GM23338 (cell line): ENCODE measurements around the gene NTM. TPM values are rescaled to one million over a fixed set of nuclear protein-coding genes. Genes with fewer than 3 reads are reported as not detected.

Source experiments
- ATAC-seq: fragments of 200-7000 bp; cut with Tn5 transposase; 3 replicates; pipeline ENCODE4 v1.9.1; 2020
- DNase-seq: peaks from one replicate; pipeline ENCODE4 v3.0.0-alpha.2; 2015; ENCODE audit warnings: low spot score
- H2AFZ ChIP-seq: fragments of 200-600 bp; sonication (generic); 2 replicates; pipeline ENCODE4 v1.8.0; 2016; ENCODE audit warnings: antibody characterized with exemption, mild to moderate bottlenecking, moderate library complexity
- H3F3A ChIP-seq: fragments of 200-600 bp; sonication (generic); replicated peaks from 2 replicates; pipeline ENCODE4 v1.8.0; 2017; ENCODE audit warnings: antibody characterized with exemption, mixed run types, low read depth
- H3K27ac ChIP-seq: fragments of 200-600 bp; sonication (generic); 2 replicates; pipeline ENCODE4 v1.6.1; 2016; ENCODE audit warnings: low read depth
- H3K27me3 ChIP-seq: fragments of 200-600 bp; sonication (generic); 2 replicates; pipeline ENCODE4 v1.8.0; 2016; ENCODE audit warnings: mild to moderate bottlenecking, mixed run types, moderate library complexity; ENCODE audit not compliant: insufficient read depth
- H3K36me3 ChIP-seq: fragments of 200-600 bp; sonication (generic); 2 replicates; pipeline ENCODE4 v1.8.0; 2016; ENCODE audit warnings: mild to moderate bottlenecking; ENCODE audit not compliant: insufficient read depth
- H3K4me1 ChIP-seq: fragments of 200-600 bp; sonication (generic); 2 replicates; pipeline ENCODE4 v1.8.0; 2016; ENCODE audit warnings: mild to moderate bottlenecking, moderate library complexity; ENCODE audit not compliant: insufficient read depth
- H3K4me2 ChIP-seq: fragments of 200-600 bp; sonication (generic); 2 replicates; pipeline ENCODE4 v1.7.1; 2017; ENCODE audit warnings: mixed run types
- H3K4me3 ChIP-seq: fragments of 200-600 bp; sonication (generic); 2 replicates; pipeline ENCODE4 v1.6.1; 2016; ENCODE audit warnings: mixed run types
- H3K79me2 ChIP-seq: fragments of 200-600 bp; sonication (generic); replicated peaks from 2 replicates; pipeline ENCODE4 v1.8.0; 2017; ENCODE audit warnings: mild to moderate bottlenecking; ENCODE audit not compliant: insufficient read depth
- H3K9me2 ChIP-seq: fragments of 200-600 bp; sonication (generic); 2 replicates; pipeline ENCODE4 v1.8.0; 2017; ENCODE audit not compliant: insufficient read depth
- H4K20me1 ChIP-seq: fragments of 200-600 bp; sonication (generic); replicated peaks from 2 replicates; pipeline ENCODE4 v1.8.0; 2017; ENCODE audit warnings: mild to moderate bottlenecking; ENCODE audit not compliant: insufficient read depth
- H3K27ac Mint-ChIP-seq: 2 replicates; pipeline ENCODE4 v1.8.0; 2020; ENCODE audit warnings: inconsistent platforms, mild to moderate bottlenecking, moderate library complexity, mixed read lengths
- H3K27me3 Mint-ChIP-seq: 3 replicates; pipeline ENCODE4 v1.8.0; 2022; ENCODE audit warnings: low read depth, mild to moderate bottlenecking, moderate library complexity, mixed read lengths, inconsistent platforms; ENCODE audit not compliant: insufficient read depth, poor library complexity
- H3K36me3 Mint-ChIP-seq: 3 replicates; pipeline ENCODE4 v1.8.0; 2021; ENCODE audit warnings: low read depth, mild to moderate bottlenecking, inconsistent platforms, moderate library complexity, mixed read lengths
- H3K4me1 Mint-ChIP-seq: 3 replicates; pipeline ENCODE4 v1.8.0; 2020; ENCODE audit warnings: mild to moderate bottlenecking, inconsistent platforms, mixed read lengths
- H3K4me3 Mint-ChIP-seq: 3 replicates; pipeline ENCODE4 v1.8.0; 2021; ENCODE audit warnings: moderate library complexity, mild to moderate bottlenecking, inconsistent platforms, mixed read lengths
- H3K9me3 Mint-ChIP-seq: 3 replicates; pipeline ENCODE4 v1.8.0; 2020; ENCODE audit warnings: moderate library complexity, mild to moderate bottlenecking, inconsistent platforms, mixed read lengths
- CREB1 ChIP-seq: fragments of 250-450 bp; sonication (Bioruptor Pico); IDR thresholded peaks from 2 replicates; pipeline ENCODE4 v1.5.0; 2020; ENCODE audit warnings: low read depth, mild to moderate bottlenecking, moderate library complexity
- ETS1 ChIP-seq: IDR thresholded peaks from 2 replicates; pipeline ENCODE4 v1.6.1; 2016; ENCODE audit warnings: antibody characterized with exemption
- EZH2 ChIP-seq: fragments of 200-600 bp; sonication (generic); IDR thresholded peaks from one replicate; pipeline ENCODE4 v1.8.0; 2017; ENCODE audit warnings: antibody characterized with exemption, mild to moderate bottlenecking, low read depth; ENCODE audit not compliant: unreplicated experiment
- EZH2phosphoT487 ChIP-seq: fragments of 200-600 bp; sonication (generic); IDR thresholded peaks from one replicate; pipeline ENCODE4 v1.8.1; 2018; ENCODE audit warnings: antibody characterized with exemption; ENCODE audit not compliant: unreplicated experiment
- NANOG ChIP-seq: IDR thresholded peaks from 2 replicates; pipeline ENCODE4 v1.6.1; 2016; ENCODE audit warnings: antibody characterized with exemption, borderline replicate concordance
- POLR2AphosphoS5 ChIP-seq: IDR thresholded peaks from 2 replicates; pipeline ENCODE4 v1.6.1; 2016; ENCODE audit warnings: antibody characterized with exemption, low read depth
- STAT1 ChIP-seq: IDR thresholded peaks from one replicate; pipeline ENCODE4 v1.6.1; 2016; ENCODE audit warnings: antibody characterized with exemption; ENCODE audit not compliant: unreplicated experiment
- ZNF114 ChIP-seq: fragments of 250-450 bp; sonication (Bioruptor Pico); IDR thresholded peaks from 2 replicates; pipeline ENCODE4 v1.5.0; 2020; ENCODE audit warnings: mild to moderate bottlenecking, moderate library complexity
- ZNF331 ChIP-seq: fragments of 250-450 bp; sonication (Bioruptor Pico); IDR thresholded peaks from 2 replicates; pipeline ENCODE4 v1.5.0; 2020; ENCODE audit warnings: low read depth, mild to moderate bottlenecking, moderate library complexity
- polyA plus RNA-seq: library from polyadenylated mRNA; unstranded; fragments of >200 nt; fragmentation: Nextera tagmentation; extraction: Ambion mirVana; gene quantifications from 2 replicates; pipeline ENCODE4 v1.2.1, GENCODE V29; 2016
- total RNA-seq: library from RNA; depleted of rRNA; stranded (reverse); fragments of >200 nt; shearing (Covaris generic); gene quantifications from 2 replicates; pipeline ENCODE4 v1.2.3, GENCODE V29; 2014
- TF ChIP-seq, protein P1 (sequence below), 2 experiments: fragments of 200-600 bp in 1 of 2; sonication (generic) in 1 of 2; conservative IDR thresholded peaks; 2 replicates each; pipeline versions ENCODE4 v1.5.1 to v1.6.1; 2016 to 2017; ENCODE audit warnings: antibody characterized with exemption in 2 of 2, low read depth in 2 of 2, mild to moderate bottlenecking in 2 of 2, moderate library complexity in 1 of 2

The NTM gene
- total and polyA plus RNA-seq, 2 experiments from 2014 or later: 10.6 to 14.6 TPM

GRCh38 chr11:131906963-131907362, 536.5 kb downstream of the NTM start:
- H4K20me1 ChIP-seq: no peaks in the 10 kb centered on the region
- Mint-ChIP-seq H3K27ac (no peak overlapping the region), H3K4me1 (peaks cover 78% of the 10 kb centered on the region), H3K4me3 (no peak overlapping the region), H3K36me3 (no peaks in the 10 kb centered on the region; the same call in 2 of the 3 replicates), H3K9me3 (no peaks in the 10 kb centered on the region), H3K27me3 (peaks cover 17% of the 10 kb centered on the region)
- H2AFZ ChIP-seq: no peak overlapping the region
- H3K27me3 ChIP-seq: peaks cover 10% of the 10 kb centered on the region
- no peak for TF ChIP-seq ZNF331 (CRISPR knock-in tag)
- TF ChIP-seq, protein P1, sequence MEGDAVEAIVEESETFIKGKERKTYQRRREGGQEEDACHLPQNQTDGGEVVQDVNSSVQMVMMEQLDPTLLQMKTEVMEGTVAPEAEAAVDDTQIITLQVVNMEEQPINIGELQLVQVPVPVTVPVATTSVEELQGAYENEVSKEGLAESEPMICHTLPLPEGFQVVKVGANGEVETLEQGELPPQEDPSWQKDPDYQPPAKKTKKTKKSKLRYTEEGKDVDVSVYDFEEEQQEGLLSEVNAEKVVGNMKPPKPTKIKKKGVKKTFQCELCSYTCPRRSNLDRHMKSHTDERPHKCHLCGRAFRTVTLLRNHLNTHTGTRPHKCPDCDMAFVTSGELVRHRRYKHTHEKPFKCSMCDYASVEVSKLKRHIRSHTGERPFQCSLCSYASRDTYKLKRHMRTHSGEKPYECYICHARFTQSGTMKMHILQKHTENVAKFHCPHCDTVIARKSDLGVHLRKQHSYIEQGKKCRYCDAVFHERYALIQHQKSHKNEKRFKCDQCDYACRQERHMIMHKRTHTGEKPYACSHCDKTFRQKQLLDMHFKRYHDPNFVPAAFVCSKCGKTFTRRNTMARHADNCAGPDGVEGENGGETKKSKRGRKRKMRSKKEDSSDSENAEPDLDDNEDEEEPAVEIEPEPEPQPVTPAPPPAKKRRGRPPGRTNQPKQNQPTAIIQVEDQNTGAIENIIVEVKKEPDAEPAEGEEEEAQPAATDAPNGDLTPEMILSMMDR (conservative IDR thresholded peaks at IDR 0.05; ENCODE audit: low read depth in 2 of 2): peak; percentile 33 to 52
- TF ChIP-seq EZH2phosphoT487: no peak
- no peak for TF ChIP-seq ETS1
- no peak for TF ChIP-seq EZH2
- TF ChIP-seq STAT1: no peak
- no peak for TF ChIP-seq ZNF114 (CRISPR knock-in tag)
- TF ChIP-seq POLR2AphosphoS5: no peak
- no peak for TF ChIP-seq CREB1 (CRISPR knock-in tag)
- no peaks in the 10 kb centered on the region for H3K9me2 ChIP-seq
- ATAC-seq (no peak), DNase-seq (peak; percentile 34)
- H3K27ac ChIP-seq: no peak overlapping the region
- H3K4me2 ChIP-seq: no peak overlapping the region
- H3K36me3 ChIP-seq: no peaks in the 10 kb centered on the region
- peaks cover 3% of the 10 kb centered on the region; the same call in 1 of the 2 replicates for H3F3A ChIP-seq
- no peaks in the 10 kb centered on the region; the same call in 1 of the 2 replicates for H3K79me2 ChIP-seq
- H3K4me1 ChIP-seq: peaks cover 49% of the 10 kb centered on the region
- H3K4me3 ChIP-seq: no peak overlapping the region

GRCh38 chr11:131907371-131907770, 537.0 kb downstream of the NTM start:
- Mint-ChIP-seq H3K9me3 (no peaks in the 10 kb centered on the region), H3K4me1 (peaks cover 80% of the 10 kb centered on the region), H3K27ac (no peak overlapping the region), H3K4me3 (no peak overlapping the region), H3K27me3 (peaks cover 17% of the 10 kb centered on the region), H3K36me3 (no peaks in the 10 kb centered on the region; the same call in 2 of the 3 replicates)
- Histone ChIP-seq H3K4me3 (no peak overlapping the region), H3F3A (peaks cover 3% of the 10 kb centered on the region; the same call in 1 of the 2 replicates), H3K36me3 (no peaks in the 10 kb centered on the region), H3K27me3 (peaks cover 10% of the 10 kb centered on the region), H3K4me2 (no peak overlapping the region), H4K20me1 (no peaks in the 10 kb centered on the region), H2AFZ (no peak overlapping the region), H3K79me2 (peaks cover 3% of the 10 kb centered on the region), H3K4me1 (peaks cover 53% of the 10 kb centered on the region), H3K9me2 (no peaks in the 10 kb centered on the region), H3K27ac (no peak overlapping the region)
- DNase-seq (no peak), ATAC-seq (no peak)
- TF ChIP-seq ZNF114 (CRISPR knock-in tag): no peak
- TF ChIP-seq CREB1 (CRISPR knock-in tag): no peak
- TF ChIP-seq ZNF331 (CRISPR knock-in tag): no peak
- TF ChIP-seq, protein P1 (conservative IDR thresholded peaks at IDR 0.05; ENCODE audit: low read depth in 2 of 2): no peak
- no peak for TF ChIP-seq POLR2AphosphoS5
- no peak for TF ChIP-seq NANOG
